ENCODE data around the gene CCK.

CCK gene

DNA sequence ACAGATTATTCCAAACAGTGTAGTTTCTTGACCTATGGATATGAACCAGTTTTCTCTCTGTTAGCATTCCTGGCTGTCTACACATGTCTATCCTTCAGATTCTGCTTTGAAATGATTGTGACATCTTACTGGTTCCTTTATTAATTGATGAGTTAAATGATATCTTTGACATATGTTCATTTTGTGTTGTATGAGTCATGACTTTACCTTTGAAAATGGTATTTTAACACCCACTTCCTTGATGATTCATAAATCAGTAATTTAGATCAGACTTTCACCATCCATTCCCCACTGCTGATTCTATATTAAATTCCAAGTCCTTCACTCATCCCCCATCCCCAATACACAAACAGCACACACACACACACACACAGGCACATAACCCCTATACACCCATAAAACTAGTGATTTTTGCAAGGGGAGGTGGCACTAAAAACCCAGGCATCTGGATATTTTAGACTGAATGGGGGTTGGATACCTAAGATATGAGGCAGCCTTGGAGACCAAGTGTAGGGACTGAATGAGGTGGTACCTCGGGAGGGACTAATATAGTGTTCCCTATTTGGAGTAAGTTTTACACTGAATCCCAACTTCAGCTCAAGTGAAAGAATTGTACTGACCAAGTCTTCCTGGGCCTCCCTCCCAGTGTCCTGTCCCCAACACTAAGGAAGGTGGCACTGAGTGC, 9.7 kb downstream of the CCK start:
- peak; percentile 53; the same call in 2 of the 3 replicates for ATAC-seq
- TF ChIP-seq ISL1 (CRISPR knock-in tag; IDR thresholded peaks at IDR 0.05): peak; percentile 56
- no peak for TF ChIP-seq TOX (CRISPR knock-in tag; IDR thresholded peaks at IDR 0.05; ENCODE audit: borderline replicate concordance)

GRCh38 chr3:42254566-42254965, 11.4 kb downstream of the CCK start:
- TF ChIP-seq TOX (CRISPR knock-in tag; IDR thresholded peaks at IDR 0.05; ENCODE audit: borderline replicate concordance) (no peak), TCF4 (CRISPR knock-in tag; IDR thresholded peaks at IDR 0.05; ENCODE audit: borderline replicate concordance) (no peak), ARNTL (CRISPR knock-in tag; IDR thresholded peaks at IDR 0.05; ENCODE audit: borderline replicate concordance, low read depth) (no peak), PPARA (CRISPR knock-in tag; IDR thresholded peaks at IDR 0.05; ENCODE audit: borderline replicate concordance) (no peak), OSR1 (CRISPR knock-in tag; IDR thresholded peaks at IDR 0.05) (no peak), ZNF70 (CRISPR knock-in tag; IDR thresholded peaks at IDR 0.05) (no peak), RARB (CRISPR knock-in tag; IDR thresholded peaks at IDR 0.05) (no peak), ZNF565 (CRISPR knock-in tag; conservative IDR thresholded peaks at IDR 0.05; ENCODE audit: low read depth) (no peak), CSDC2 (CRISPR knock-in tag; IDR thresholded peaks at IDR 0.05) (no peak), ZFP3 (CRISPR knock-in tag; IDR thresholded peaks at IDR 0.05) (no peak), TSHZ2 (CRISPR knock-in tag; IDR thresholded peaks at IDR 0.05) (no peak), CSRNP3 (CRISPR knock-in tag; IDR thresholded peaks at IDR 0.05) (no peak), ESRRG (CRISPR knock-in tag; IDR thresholded peaks at IDR 0.05) (no peak), BACH2 (CRISPR knock-in tag; IDR thresholded peaks at IDR 0.05; ENCODE audit: borderline replicate concordance) (no peak), ZNF8 (CRISPR knock-in tag; IDR thresholded peaks at IDR 0.05) (no peak), SNAI2 (CRISPR knock-in tag; IDR thresholded peaks at IDR 0.05) (no peak), GLIS3 (CRISPR knock-in tag; IDR thresholded peaks at IDR 0.05) (no peak)
- TF ChIP-seq, protein P1, sequence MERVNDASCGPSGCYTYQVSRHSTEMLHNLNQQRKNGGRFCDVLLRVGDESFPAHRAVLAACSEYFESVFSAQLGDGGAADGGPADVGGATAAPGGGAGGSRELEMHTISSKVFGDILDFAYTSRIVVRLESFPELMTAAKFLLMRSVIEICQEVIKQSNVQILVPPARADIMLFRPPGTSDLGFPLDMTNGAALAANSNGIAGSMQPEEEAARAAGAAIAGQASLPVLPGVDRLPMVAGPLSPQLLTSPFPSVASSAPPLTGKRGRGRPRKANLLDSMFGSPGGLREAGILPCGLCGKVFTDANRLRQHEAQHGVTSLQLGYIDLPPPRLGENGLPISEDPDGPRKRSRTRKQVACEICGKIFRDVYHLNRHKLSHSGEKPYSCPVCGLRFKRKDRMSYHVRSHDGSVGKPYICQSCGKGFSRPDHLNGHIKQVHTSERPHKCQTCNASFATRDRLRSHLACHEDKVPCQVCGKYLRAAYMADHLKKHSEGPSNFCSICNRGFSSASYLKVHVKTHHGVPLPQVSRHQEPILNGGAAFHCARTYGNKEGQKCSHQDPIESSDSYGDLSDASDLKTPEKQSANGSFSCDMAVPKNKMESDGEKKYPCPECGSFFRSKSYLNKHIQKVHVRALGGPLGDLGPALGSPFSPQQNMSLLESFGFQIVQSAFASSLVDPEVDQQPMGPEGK (CRISPR knock-in tag; IDR thresholded peaks at IDR 0.05; ENCODE audit: borderline replicate concordance): no peak
- TF ChIP-seq, protein P2, sequence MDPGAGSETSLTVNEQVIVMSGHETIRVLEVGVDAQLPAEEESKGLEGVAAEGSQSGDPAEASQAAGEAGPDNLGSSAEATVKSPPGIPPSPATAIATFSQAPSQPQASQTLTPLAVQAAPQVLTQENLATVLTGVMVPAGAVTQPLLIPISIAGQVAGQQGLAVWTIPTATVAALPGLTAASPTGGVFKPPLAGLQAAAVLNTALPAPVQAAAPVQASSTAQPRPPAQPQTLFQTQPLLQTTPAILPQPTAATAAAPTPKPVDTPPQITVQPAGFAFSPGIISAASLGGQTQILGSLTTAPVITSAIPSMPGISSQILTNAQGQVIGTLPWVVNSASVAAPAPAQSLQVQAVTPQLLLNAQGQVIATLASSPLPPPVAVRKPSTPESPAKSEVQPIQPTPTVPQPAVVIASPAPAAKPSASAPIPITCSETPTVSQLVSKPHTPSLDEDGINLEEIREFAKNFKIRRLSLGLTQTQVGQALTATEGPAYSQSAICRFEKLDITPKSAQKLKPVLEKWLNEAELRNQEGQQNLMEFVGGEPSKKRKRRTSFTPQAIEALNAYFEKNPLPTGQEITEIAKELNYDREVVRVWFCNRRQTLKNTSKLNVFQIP (CRISPR knock-in tag; IDR thresholded peaks at IDR 0.05; ENCODE audit: borderline replicate concordance, low read depth): no peak
- TF ChIP-seq, protein P3, sequence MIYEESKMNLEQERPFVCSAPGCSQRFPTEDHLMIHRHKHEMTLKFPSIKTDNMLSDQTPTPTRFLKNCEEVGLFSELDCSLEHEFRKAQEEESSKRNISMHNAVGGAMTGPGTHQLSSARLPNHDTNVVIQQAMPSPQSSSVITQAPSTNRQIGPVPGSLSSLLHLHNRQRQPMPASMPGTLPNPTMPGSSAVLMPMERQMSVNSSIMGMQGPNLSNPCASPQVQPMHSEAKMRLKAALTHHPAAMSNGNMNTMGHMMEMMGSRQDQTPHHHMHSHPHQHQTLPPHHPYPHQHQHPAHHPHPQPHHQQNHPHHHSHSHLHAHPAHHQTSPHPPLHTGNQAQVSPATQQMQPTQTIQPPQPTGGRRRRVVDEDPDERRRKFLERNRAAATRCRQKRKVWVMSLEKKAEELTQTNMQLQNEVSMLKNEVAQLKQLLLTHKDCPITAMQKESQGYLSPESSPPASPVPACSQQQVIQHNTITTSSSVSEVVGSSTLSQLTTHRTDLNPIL (CRISPR knock-in tag; IDR thresholded peaks at IDR 0.05; ENCODE audit: low read depth): no peak
- no peak for ATAC-seq

GRCh38 chr3:42250761-42251160, 15.2 kb downstream of the CCK start:
- ATAC-seq: no peak
- TF ChIP-seq, protein P2 (CRISPR knock-in tag; IDR thresholded peaks at IDR 0.05; ENCODE audit: borderline replicate concordance, low read depth): no peak
- no peak for TF ChIP-seq TSHZ2 (CRISPR knock-in tag; IDR thresholded peaks at IDR 0.05)
- no peak for TF ChIP-seq ARNTL (CRISPR knock-in tag; IDR thresholded peaks at IDR 0.05; ENCODE audit: borderline replicate concordance, low read depth)
- no peak for TF ChIP-seq BACH2 (CRISPR knock-in tag; IDR thresholded peaks at IDR 0.05; ENCODE audit: borderline replicate concordance)
- no peak for TF ChIP-seq ZFP3 (CRISPR knock-in tag; IDR thresholded peaks at IDR 0.05)
- TF ChIP-seq OSR1 (CRISPR knock-in tag; IDR thresholded peaks at IDR 0.05): no peak
- TF ChIP-seq ZFP30 (CRISPR knock-in tag; IDR thresholded peaks at IDR 0.05): no peak
